Liver (tissue), 9 donors: ENCODE data around the gene TMPRSS5. TPM values are rescaled to one million over a fixed set of nuclear protein-coding genes. Genes with fewer than 3 reads are reported as not detected.

Experiments used
- DNase-seq: peaks from one replicate; pipeline ENCODE4 v3.0.0-alpha.2; 2017; ENCODE audit warnings: low spot score
- H3K27ac ChIP-seq, 2 donors: one replicate each; pipeline ENCODE4 v1.7.0; 2013; ENCODE audit warnings: inconsistent platforms in 2 of 2, low read length in 2 of 2, control low read depth in 1 of 2, low read depth in 1 of 2, mild to moderate bottlenecking in 1 of 2
- H3K27me3 ChIP-seq, 4 donors: one replicate each; pipeline versions ENCODE4 v1.6.1 to v1.7.0; 2013; ENCODE audit warnings: low read length in 3 of 4, inconsistent platforms in 1 of 4, mild to moderate bottlenecking in 1 of 4, moderate library complexity in 1 of 4; ENCODE audit not compliant: control insufficient read depth in 4 of 4, insufficient read depth in 4 of 4
- H3K36me3 ChIP-seq, 4 donors: one replicate each; pipeline versions ENCODE4 v1.6.1 to v1.7.0; 2013; ENCODE audit warnings: low read length in 3 of 4, mild to moderate bottlenecking in 3 of 4, low read depth in 1 of 4, moderate library complexity in 1 of 4; ENCODE audit not compliant: control insufficient read depth in 4 of 4, insufficient read depth in 3 of 4
- H3K4me1 ChIP-seq, 4 donors: one replicate each; pipeline versions ENCODE4 v1.6.1 to v1.7.0; 2013; ENCODE audit warnings: low read length in 3 of 4, mild to moderate bottlenecking in 3 of 4, moderate library complexity in 1 of 4; ENCODE audit not compliant: control insufficient read depth in 4 of 4, insufficient read depth in 4 of 4
- H3K4me3 ChIP-seq, 3 donors: one replicate each; pipeline versions ENCODE4 v1.6.1 to v1.7.0; 2013; ENCODE audit warnings: low read length in 3 of 3, control low read depth in 1 of 3, low read depth in 1 of 3, mild to moderate bottlenecking in 1 of 3
- H3K9ac ChIP-seq, 2 donors: one replicate each; pipeline ENCODE4 v1.7.0; 2013; ENCODE audit warnings: low read length in 2 of 2, mild to moderate bottlenecking in 2 of 2, moderate library complexity in 2 of 2, control low read depth in 1 of 2, low read depth in 1 of 2
- H3K9me3 ChIP-seq, 4 donors: one replicate each; pipeline versions ENCODE4 v1.6.1 to v1.7.0; 2013; ENCODE audit warnings: low read length in 3 of 4; ENCODE audit not compliant: control insufficient read depth in 4 of 4
- EGR1 ChIP-seq, 2 donors: IDR thresholded peaks; 2 replicates each; pipeline ENCODE4 v1.6.1; 2016 to 2018; ENCODE audit warnings: antibody characterized with exemption in 2 of 2, low read depth in 2 of 2
- FOXA1 ChIP-seq: IDR thresholded peaks from 2 replicates; pipeline ENCODE4 v1.6.1; 2016; ENCODE audit warnings: antibody characterized with exemption
- FOXA2 ChIP-seq: IDR thresholded peaks from 2 replicates; pipeline ENCODE4 v1.6.1; 2016; ENCODE audit warnings: antibody characterized with exemption
- GABPA ChIP-seq, 2 donors: IDR thresholded peaks in 1 of 2; conservative IDR thresholded peaks in 1 of 2; 2 replicates each; pipeline ENCODE4 v1.6.1; 2016; ENCODE audit warnings: antibody characterized with exemption in 2 of 2, mild to moderate bottlenecking in 1 of 2, moderate library complexity in 1 of 2
- HNF4A ChIP-seq, 2 donors: conservative IDR thresholded peaks; 2 replicates each; pipeline ENCODE4 v1.6.1; 2016; ENCODE audit warnings: antibody characterized with exemption in 2 of 2, mild to moderate bottlenecking in 2 of 2
- HNF4G ChIP-seq: IDR thresholded peaks from 2 replicates; pipeline ENCODE4 v1.6.1; 2016; ENCODE audit warnings: antibody characterized with exemption
- JUND ChIP-seq, 2 donors: IDR thresholded peaks; 2 replicates each; pipeline ENCODE4 v1.6.1; 2016; ENCODE audit warnings: antibody characterized with exemption in 2 of 2
- NR2F2 ChIP-seq: IDR thresholded peaks from 2 replicates; pipeline ENCODE4 v1.6.1; 2016; ENCODE audit warnings: antibody characterized with exemption
- RAD21 ChIP-seq, 2 donors: IDR thresholded peaks; 2 replicates each; pipeline ENCODE4 v1.6.1; 2016; ENCODE audit warnings: antibody characterized with exemption in 2 of 2, mild to moderate bottlenecking in 2 of 2
- RXRA ChIP-seq, 2 donors: IDR thresholded peaks; 2 replicates each; pipeline ENCODE4 v1.6.1; 2017 to 2018; ENCODE audit warnings: antibody characterized with exemption in 2 of 2, mild to moderate bottlenecking in 1 of 2
- SP1 ChIP-seq: IDR thresholded peaks from 2 replicates; pipeline ENCODE4 v1.6.1; 2018; ENCODE audit warnings: antibody characterized with exemption, mild to moderate bottlenecking
- TAF1 ChIP-seq: conservative IDR thresholded peaks from 2 replicates; pipeline ENCODE4 v1.6.1; 2016; ENCODE audit warnings: antibody characterized with exemption, mild to moderate bottlenecking
- YY1 ChIP-seq: IDR thresholded peaks from 2 replicates; pipeline ENCODE4 v1.6.1; 2016; ENCODE audit warnings: antibody characterized with exemption, mild to moderate bottlenecking
- WGBS: extraction: QIAGEN DNeasy Blood & Tissue Kit; methylation state at CpG from one replicate; pipeline ENCODE4 v1.1.7; 2013; 5-methylcytosine and 5-hydroxymethylcytosine counted together
- polyA plus RNA-seq, 2 donors: library from polyadenylated mRNA; stranded (reverse) in 1 of 2; unstranded in 1 of 2; fragments of 200-250 nt in 1 of 2; fragments of >200 nt in 1 of 2; fragmentation: Nextera tagmentation in 1 of 2; extraction: Ambion mirVana in 1 of 2; gene quantifications; one replicate each; pipeline versions ENCODE4 v1.2.1 to v1.2.3, GENCODE V29; 2013 to 2015
- total RNA-seq, 2 donors: library from RNA; depleted of rRNA; stranded (reverse); fragments of >200 nt; gene quantifications; one replicate each; pipeline ENCODE4 v1.2.3, GENCODE V29; 2014
- TF ChIP-seq, protein P1 (sequence below): IDR thresholded peaks from 2 replicates; pipeline ENCODE4 v1.6.1; 2016; ENCODE audit warnings: antibody characterized with exemption
- TF ChIP-seq, protein P2 (sequence below): IDR thresholded peaks from 2 replicates; pipeline ENCODE4 v1.6.1; 2016; ENCODE audit warnings: antibody characterized with exemption, mild to moderate bottlenecking
- TF ChIP-seq, protein P3 (sequence below): IDR thresholded peaks from 2 replicates; pipeline ENCODE4 v1.6.1; 2016; ENCODE audit warnings: antibody characterized with exemption
- TF ChIP-seq, protein P4 (sequence below): fragments of 150-350 bp; IDR thresholded peaks from 2 replicates; pipeline ENCODE4 v1.5.1; 2017; ENCODE audit warnings: improper control_type of control experiment, low read depth, low read length; ENCODE audit not compliant: missing input control
- TF ChIP-seq, protein P5 (sequence below): IDR thresholded peaks from 2 replicates; pipeline ENCODE4 v1.6.1; 2016; ENCODE audit warnings: antibody characterized with exemption
- donor health status: healthy.
- donor health status: healthy.
- donor health status: healthy.
- donor health status: healthy.
- donor health status: healthy.

TMPRSS5 gene
- total and polyA plus RNA-seq, 4 donors = 0.05 to 0.39 (median 0.17) TPM

DNA sequence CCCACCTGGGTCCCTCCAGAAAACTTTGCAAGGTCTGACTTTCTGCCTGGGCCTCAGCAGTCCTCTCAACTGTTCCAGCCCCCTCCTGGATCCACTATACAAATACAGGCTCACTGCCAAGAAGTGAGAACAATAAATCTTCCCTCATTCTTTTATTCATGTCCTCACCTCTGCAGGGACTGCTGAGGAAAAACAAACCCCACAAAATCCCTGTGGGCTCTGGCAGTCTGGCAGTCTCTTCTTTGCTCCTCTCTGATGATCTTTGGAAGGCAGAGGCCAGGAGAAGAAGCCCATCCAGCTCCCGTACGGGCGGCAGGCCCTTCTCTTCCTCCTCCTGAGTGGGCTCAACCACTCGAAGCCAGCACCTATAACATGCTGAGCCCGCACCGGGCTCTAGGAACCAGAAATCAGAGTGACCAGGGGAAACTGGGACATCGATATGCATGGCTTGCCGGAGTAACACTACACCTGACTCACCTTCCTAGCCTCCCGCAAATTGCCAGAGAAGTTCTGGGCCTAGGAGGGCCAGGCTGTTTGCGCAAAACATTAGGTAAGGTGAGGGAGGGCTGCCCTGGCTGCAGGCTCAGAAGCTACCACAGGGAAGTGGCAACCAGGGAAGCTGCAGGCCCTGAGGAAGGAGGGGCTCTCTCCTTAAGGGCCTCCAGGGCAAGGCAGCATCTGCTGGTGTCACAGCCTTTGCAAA lies 24.2 kb downstream of the TMPRSS5 start (continued):
- TF ChIP-seq, protein P1, sequence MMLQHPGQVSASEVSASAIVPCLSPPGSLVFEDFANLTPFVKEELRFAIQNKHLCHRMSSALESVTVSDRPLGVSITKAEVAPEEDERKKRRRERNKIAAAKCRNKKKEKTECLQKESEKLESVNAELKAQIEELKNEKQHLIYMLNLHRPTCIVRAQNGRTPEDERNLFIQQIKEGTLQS = no peak

DNA sequence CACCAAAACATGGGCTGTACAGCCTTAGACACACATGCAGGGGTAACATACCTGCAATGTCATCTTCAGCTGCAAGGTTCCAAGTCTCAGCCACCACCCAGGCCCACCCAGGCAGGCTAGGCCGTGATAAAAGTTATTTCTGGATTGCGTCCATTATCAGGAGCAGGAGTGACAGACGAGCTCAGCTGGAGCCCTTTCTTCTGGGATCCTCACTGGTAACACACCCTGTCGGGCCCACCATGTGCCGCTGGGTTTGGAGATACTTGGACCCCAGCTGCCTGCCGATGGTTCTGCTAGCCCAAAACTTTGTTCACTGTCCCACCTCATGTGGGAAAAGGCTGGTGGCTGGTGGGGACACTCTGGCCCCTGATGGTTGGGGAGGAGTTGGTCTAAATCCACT lies 24.8 kb downstream of the TMPRSS5 start:
- 91% methylated on average over 6 of the region's 6 CpGs for WGBS
- H3K27ac ChIP-seq = no peak overlapping the region
- H3K9me3 ChIP-seq = no peaks in the 10 kb centered on the region
- no peak overlapping the region for H3K9ac ChIP-seq
- no peaks in the 10 kb centered on the region for H3K36me3 ChIP-seq
- no peaks in the 10 kb centered on the region for H3K27me3 ChIP-seq
- DNase-seq = peak; percentile 56
- no peak for TF ChIP-seq JUND (IDR thresholded peaks at IDR 0.05)
- no peak for TF ChIP-seq HNF4A (conservative IDR thresholded peaks at IDR 0.05)
- no peak for TF ChIP-seq HNF4G
- no peak for TF ChIP-seq SP1
- no peak for TF ChIP-seq TAF1
- TF ChIP-seq RAD21 (IDR thresholded peaks at IDR 0.05) = no peak
- no peaks in the 10 kb centered on the region for H3K4me1 ChIP-seq
- H3K4me3 ChIP-seq = no peak overlapping the region

DNA sequence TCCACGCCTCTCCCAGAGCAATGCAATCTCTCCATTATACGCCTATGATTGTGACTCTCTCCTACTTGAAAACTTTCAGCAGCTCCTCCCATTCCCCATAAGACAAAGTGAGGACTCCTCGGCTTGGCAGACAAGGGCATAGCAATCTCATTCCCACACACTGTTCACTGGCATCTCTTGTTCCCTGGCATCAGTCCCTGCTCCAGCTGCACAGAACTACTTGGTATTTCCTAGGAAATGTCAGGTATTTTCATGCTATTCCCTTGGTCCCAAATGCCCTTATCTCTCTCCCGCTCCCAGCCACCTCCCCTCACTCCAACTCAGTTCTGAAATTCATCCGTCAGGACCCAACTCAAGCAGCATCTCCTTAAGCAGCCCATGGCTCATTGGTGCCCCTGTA lies 28.4 kb downstream of the TMPRSS5 start:
- DNase-seq = no peak
- no peak overlapping the region for H3K9ac ChIP-seq
- H3K27me3 ChIP-seq = no peaks in the 10 kb centered on the region
- TF ChIP-seq YY1 (no peak), FOXA1 (no peak), TAF1 (no peak), FOXA2 (no peak), RAD21 (IDR thresholded peaks at IDR 0.05) (no peak), EGR1 (IDR thresholded peaks at IDR 0.05; ENCODE audit: low read depth in 2 of 2) (no peak), HNF4G (no peak), SP1 (no peak), GABPA (IDR thresholded peaks at IDR 0.05 in 1 of 2, conservative IDR thresholded peaks at IDR 0.05 in 1 of 2) (no peak), HNF4A (conservative IDR thresholded peaks at IDR 0.05) (no peak), NR2F2 (no peak), JUND (IDR thresholded peaks at IDR 0.05) (no peak), RXRA (IDR thresholded peaks at IDR 0.05) (no peak)
- TF ChIP-seq, protein P1 = no peak
- TF ChIP-seq, protein P2, sequence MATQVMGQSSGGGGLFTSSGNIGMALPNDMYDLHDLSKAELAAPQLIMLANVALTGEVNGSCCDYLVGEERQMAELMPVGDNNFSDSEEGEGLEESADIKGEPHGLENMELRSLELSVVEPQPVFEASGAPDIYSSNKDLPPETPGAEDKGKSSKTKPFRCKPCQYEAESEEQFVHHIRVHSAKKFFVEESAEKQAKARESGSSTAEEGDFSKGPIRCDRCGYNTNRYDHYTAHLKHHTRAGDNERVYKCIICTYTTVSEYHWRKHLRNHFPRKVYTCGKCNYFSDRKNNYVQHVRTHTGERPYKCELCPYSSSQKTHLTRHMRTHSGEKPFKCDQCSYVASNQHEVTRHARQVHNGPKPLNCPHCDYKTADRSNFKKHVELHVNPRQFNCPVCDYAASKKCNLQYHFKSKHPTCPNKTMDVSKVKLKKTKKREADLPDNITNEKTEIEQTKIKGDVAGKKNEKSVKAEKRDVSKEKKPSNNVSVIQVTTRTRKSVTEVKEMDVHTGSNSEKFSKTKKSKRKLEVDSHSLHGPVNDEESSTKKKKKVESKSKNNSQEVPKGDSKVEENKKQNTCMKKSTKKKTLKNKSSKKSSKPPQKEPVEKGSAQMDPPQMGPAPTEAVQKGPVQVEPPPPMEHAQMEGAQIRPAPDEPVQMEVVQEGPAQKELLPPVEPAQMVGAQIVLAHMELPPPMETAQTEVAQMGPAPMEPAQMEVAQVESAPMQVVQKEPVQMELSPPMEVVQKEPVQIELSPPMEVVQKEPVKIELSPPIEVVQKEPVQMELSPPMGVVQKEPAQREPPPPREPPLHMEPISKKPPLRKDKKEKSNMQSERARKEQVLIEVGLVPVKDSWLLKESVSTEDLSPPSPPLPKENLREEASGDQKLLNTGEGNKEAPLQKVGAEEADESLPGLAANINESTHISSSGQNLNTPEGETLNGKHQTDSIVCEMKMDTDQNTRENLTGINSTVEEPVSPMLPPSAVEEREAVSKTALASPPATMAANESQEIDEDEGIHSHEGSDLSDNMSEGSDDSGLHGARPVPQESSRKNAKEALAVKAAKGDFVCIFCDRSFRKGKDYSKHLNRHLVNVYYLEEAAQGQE = no peak
- TF ChIP-seq, protein P3, sequence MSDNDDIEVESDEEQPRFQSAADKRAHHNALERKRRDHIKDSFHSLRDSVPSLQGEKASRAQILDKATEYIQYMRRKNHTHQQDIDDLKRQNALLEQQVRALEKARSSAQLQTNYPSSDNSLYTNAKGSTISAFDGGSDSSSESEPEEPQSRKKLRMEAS = no peak
- TF ChIP-seq, protein P4, sequence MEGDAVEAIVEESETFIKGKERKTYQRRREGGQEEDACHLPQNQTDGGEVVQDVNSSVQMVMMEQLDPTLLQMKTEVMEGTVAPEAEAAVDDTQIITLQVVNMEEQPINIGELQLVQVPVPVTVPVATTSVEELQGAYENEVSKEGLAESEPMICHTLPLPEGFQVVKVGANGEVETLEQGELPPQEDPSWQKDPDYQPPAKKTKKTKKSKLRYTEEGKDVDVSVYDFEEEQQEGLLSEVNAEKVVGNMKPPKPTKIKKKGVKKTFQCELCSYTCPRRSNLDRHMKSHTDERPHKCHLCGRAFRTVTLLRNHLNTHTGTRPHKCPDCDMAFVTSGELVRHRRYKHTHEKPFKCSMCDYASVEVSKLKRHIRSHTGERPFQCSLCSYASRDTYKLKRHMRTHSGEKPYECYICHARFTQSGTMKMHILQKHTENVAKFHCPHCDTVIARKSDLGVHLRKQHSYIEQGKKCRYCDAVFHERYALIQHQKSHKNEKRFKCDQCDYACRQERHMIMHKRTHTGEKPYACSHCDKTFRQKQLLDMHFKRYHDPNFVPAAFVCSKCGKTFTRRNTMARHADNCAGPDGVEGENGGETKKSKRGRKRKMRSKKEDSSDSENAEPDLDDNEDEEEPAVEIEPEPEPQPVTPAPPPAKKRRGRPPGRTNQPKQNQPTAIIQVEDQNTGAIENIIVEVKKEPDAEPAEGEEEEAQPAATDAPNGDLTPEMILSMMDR = no peak
- TF ChIP-seq, protein P5, sequence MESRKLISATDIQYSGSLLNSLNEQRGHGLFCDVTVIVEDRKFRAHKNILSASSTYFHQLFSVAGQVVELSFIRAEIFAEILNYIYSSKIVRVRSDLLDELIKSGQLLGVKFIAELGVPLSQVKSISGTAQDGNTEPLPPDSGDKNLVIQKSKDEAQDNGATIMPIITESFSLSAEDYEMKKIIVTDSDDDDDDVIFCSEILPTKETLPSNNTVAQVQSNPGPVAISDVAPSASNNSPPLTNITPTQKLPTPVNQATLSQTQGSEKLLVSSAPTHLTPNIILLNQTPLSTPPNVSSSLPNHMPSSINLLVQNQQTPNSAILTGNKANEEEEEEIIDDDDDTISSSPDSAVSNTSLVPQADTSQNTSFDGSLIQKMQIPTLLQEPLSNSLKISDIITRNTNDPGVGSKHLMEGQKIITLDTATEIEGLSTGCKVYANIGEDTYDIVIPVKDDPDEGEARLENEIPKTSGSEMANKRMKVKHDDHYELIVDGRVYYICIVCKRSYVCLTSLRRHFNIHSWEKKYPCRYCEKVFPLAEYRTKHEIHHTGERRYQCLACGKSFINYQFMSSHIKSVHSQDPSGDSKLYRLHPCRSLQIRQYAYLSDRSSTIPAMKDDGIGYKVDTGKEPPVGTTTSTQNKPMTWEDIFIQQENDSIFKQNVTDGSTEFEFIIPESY = no peak
- no peaks in the 10 kb centered on the region for H3K4me1 ChIP-seq
- H3K27ac ChIP-seq = no peak overlapping the region
- H3K4me3 ChIP-seq = no peak overlapping the region
- WGBS = 88% methylated on average over 5 of the region's 5 CpGs
- no peaks in the 10 kb centered on the region for H3K9me3 ChIP-seq
- H3K36me3 ChIP-seq = no peaks in the 10 kb centered on the region
